HG02678 (cell line): Measurements from ENCODE around the gene BAHCC1.
"Not testable (repeated sequence)": the region's sequence is repeated elsewhere in the genome, so short reads cannot be mapped to it uniquely, and the experiment has no call there.

Experiments
- ATAC-seq: cut with Tn5 transposase; IDR thresholded peaks from one replicate; pipeline ENCODE4 v1.9.1; 2021; ENCODE audit warnings: mild to moderate bottlenecking, moderate library complexity; ENCODE audit not compliant: unreplicated experiment

BAHCC1 gene

DNA sequence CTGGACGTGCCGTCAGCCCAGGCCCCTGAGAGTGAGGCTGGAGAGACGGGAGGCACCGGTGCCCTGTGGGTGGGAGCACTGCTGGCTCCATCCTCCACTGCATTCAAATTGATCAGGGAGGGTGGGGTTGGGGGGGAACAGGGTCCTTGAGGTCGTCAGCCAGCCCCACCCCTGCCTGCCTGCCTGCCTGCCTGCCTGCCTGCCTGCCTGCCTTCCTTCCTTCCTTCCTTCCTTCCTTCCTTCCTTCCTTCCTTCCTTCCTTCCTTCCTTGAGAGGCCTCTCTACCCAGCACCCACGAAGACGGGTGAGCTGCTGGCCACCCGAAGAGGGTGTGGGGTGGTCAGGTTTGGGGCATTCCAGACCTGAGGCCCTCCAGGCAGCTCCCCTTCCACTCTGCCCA, 16.0 kb downstream of the BAHCC1 start:
- ATAC-seq: no peak

DNA sequence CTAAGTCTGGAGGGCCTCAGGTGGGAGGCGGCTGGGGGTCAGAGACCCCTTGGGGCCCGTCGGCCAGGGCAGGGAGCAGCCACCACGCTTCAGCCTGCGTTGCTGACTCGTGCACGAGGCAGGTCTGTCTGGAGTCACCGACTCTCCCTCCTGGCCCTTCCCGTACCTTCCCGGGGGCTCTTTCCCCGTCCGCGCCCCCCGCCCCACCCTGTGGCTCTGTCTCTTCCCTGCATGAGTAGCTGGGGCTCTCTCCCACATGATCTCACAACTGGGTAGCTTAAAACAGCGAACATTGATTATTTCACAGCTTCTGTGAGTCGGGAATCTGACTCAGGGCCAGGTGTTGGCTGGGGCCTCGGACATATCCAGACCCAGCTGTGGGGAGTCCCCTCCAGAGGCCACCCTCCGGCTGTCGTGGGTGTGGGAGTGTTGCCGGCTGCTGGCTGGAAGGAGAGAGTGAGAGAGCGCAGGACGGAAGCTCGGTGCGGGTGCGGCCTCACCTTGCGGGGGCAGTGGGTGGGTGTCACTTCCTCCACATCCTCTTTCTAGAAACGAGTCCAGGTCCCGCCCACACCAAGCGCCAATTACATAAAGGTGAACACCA, 17.3 kb downstream of the BAHCC1 start:
- no peak for ATAC-seq

DNA sequence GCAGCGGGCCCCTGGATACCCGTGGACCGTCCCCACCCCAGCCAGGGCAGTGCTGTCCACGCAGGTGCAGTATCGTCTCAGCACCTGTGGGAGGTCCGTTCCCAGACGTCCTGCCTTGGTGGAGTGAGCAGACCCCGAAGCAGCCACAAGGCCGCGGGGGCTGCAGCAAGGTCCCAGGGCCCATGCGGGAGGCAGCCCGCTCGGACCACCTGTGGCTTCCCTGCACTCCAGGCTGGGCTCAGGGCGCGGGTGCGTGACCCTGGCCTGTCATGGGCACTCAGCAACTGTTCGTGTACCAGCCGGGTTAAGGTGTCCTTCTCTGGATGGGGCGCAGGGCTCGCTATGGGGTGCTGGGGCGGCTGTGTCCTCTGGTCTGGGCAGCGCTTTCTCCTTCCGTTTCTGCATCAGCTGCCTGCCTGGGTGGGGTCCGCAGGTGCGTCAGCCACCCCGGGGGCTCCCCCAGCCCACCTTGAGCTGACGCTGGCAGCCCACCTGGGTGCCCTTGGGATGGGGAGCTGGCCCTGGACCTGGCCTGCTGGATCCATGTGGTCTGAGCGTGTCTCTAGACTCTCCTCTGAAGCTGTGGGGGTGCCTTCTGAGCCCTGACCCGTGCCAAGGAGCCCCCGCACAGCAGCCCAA, 18.4 kb downstream of the BAHCC1 start:
- ATAC-seq: no peak

DNA sequence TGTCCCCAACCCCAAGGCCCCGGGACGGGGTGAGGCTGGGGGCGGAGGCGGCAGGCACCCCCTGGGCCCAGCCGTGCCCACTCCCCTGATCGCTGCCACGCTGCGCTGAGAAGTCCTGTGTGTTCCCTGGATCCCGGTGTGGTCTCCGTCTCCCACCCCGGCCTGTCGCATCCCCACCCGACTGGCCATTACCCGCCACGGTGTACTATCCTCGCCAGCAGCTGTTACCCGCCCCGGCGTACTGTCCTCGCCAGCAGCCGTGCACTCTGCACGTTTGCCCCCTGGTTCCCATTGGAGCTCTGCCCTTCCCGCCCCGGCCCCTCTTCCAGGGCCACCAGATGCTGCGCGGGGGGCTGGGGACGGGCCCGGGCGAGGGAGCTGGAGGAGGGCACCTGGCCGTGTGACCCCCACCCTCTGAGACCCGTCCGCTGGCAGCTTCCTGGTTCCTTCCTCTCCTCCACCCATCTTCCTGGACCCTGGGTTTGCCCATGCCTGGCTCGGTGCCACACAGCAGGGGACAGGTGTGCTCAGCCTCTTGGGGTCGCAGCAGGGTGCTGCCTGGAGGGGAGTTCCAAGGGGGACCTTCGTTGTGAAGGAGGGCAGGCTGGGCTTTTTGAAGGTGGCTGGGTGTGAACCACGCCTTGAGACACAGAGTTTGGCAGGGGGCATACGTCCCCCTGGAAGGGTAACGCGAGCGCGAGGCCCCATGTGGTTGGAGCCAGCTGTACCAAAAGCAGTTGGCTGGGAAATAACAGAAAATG, 19.7 kb downstream of the BAHCC1 start:
- no peak for ATAC-seq

DNA sequence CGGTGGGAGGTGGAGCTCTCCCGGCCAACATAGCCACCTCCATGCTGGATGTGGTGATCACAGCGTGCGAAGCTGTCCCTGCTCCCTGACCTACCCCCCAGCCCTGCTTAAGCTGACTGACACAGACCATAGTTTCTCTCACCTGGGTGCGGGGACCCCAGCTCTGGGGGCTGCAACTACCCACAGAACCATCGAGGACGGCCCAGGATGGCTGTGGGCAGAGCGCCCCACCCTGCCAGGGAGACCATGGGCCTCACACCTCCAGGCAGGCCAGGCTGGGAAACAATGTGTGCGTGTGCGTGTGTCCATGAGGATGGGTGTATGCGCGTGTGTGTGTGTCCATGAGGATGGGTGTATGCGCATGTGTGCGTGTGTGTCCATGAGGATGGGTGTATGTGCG, 20.4 kb downstream of the BAHCC1 start:
- no peak for ATAC-seq

DNA sequence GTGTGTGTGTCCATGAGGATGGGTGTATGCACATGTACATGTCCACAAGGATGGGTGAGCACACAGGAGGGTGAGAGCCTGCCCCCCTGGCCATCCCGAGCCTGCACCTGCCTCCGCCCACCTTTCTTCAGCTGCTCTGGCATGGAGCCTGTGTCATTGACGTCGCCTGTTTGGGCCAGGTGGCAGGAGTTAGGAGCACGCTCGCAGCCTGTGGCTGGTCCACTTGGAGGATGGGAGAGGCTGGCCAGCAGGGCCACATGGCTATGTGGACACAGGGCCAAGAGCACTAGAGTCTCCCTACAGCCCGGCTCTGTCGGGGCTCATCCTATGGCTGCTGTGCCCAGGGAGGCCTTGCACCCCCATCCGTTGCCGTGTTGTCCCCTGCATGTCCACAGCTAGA, 21.4 kb downstream of the BAHCC1 start:
- no peak for ATAC-seq

DNA sequence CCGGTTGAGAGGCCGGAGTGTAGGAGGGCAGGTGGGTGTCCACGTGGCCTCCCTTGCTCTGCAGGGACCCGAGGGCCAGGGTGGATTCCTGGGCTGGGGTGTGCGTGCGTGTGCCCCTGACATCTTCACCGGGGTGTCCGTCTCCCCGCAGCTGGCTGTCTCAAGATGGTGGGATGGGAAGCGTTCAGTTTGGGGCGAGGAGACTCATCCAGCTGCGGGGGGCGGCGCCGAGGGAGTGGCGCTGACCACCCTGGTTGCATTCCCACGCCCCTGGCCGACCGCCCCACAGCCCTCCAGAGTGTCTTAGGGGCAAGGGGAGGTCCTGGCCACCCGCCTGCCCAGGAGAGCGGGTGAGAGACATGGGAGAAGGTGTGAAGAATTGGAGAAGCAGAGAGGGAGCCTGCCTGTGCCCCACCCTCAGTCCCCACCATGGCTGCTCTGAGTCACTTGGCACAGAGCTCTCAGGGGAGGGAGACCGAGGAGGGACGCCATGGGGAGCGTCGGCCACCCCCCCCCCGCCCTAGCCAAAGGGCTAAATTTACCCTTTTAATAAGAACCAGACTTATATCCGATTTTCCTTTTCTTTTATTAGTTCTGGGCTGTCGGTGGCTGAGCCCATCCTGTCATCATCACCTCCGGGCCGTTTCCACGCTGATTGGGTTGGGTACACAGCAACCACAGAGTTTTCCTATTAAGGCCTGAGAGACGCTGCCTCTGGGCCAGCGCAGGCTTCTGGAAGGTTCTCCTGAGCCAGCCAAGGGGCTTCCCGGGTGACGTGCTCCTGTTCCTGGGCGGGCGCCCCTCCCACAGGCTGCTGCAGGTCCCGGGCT, 22.0 kb downstream of the BAHCC1 start:
- no peak for ATAC-seq

DNA sequence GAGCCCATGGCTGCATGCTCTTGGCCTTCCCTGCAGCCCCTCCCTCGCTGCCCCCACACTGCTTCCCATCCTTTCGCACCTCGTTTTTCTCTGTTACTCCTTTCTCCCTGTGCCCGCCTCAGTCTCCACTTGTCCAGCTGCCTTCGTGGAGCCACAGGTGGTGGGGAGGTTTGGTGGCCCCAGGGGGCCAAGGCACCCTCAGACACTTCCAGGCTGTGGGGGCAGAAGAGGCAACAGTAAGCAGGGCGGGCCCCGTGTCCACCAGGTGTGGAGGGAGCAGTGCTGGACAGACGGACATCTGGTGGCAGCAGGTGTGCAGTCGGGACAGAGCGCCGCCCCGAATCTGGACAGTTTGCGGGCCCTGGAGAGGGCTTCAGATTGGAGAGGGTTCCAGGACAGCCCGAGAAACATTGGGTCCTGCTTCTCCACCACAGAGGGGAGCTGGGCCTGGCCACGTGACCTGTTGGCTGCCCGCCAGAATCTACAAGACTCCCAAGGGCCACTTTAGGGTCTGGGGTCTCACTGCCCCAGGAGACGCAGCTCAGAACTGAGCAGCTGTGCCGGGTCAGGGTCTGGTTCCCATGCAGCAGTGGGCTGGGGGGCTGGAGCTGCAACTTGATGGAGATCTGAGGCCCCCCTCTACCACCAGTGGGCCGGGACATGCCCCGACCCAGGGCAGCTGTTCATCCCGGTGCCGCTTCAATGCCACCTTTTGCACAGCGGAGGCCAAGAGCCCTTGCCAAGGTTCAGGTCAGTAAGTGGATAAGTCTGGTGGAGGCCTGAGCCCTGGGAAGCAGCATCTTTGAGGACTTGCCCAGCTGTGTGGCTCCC, 22.8 kb downstream of the BAHCC1 start:
- no peak for ATAC-seq

DNA sequence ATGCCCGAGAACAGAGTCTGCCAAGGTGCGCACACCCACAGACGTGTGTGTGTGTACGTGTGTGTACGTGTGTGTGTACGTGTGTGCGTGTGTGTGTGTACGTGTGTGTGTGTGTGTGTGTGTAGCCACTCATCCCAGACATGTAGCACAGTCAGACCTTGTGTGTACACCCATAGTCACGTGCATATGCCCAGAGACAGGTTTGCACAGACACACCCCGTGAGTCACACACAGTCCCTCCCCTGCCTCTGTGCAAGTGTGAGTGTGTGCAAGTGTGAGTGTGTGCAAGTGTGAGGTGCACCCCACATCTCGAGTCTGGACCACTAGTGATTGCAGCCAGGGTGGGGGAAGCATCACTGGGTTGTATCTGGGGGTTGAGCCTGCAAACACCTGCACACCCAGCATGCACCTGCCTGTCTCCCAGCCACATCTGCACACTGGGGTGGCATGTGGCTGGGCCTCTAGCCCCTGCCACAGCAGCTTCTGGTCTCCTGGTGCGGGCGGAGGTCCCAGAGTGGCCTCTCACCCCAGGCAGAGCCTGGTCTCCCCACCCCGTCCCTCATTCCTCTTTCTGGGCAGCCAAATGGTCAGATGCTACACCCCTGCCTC, 23.6 kb downstream of the BAHCC1 start:
- ATAC-seq: no peak

DNA sequence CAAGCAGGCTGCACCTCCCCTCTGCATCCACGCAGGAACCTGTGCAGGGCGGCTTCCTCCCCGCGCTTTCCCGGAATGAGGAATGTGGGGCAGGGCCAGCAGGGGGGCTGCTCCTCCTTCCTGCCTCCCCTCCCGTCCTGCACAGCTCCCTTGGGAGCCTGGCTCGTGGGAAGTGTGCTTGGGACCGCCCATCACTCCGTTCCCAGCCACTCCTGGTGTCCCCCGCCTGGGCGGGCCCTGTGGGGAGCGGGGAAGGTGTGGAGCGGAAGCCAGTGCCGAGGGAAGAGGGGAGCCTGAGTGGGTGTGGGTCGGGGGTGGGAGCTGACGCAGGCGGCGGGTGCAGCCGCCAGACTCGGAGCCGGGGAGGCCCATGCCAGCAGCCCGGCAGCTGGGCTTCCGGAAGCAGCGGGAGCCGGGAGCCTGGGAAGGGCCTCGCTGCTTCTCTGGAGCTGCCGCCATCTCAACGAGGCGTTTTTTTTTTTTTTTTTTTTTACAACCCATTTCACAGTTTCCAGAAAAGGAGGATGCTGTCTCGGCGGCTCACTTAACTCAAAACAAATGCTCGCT, 24.1 kb downstream of the BAHCC1 start:
- no peak for ATAC-seq

DNA sequence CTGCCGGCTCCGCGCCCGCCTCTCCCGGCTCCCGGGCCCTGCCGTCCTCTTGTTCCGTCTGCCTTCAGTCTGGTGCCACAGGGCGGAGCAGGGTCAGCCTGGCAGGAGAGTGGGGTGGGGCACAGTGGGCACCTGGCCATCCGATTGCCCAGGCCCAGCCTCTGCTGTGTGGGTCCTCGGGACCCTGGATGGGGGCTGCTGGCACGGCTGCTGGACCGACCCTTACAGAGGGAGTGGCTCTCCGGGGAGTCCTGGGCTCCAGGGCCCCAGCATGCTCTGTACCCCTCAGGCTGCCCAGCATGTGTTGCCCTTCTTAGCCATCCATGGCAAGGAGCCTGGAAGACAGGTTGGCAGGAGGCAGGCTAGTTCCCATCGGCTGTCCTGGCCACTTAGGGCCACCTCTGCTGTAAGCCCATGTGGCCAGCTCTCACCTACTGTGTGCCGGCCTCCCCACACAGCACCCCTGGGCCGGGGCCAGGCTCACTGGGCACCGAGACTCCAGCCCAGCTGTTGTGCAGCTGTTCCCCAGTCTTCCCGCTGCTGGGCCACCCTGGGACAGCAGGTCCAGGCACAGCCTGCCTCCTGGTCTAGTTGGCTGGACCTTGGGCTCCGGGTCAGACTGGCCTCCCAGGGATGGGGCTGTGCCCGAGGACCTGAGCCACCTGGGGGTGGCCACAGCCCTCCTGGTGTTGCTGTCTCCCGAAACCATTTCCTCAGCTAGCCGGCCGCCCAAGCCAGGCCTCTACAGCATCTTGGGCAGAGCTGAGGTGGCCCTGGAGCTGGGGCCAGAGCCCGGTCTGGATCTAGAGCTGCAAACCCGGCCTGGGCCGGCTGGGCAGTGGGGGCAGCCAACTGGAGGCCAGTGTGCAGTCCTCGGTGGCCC, 24.9 kb downstream of the BAHCC1 start:
- no peak for ATAC-seq

DNA sequence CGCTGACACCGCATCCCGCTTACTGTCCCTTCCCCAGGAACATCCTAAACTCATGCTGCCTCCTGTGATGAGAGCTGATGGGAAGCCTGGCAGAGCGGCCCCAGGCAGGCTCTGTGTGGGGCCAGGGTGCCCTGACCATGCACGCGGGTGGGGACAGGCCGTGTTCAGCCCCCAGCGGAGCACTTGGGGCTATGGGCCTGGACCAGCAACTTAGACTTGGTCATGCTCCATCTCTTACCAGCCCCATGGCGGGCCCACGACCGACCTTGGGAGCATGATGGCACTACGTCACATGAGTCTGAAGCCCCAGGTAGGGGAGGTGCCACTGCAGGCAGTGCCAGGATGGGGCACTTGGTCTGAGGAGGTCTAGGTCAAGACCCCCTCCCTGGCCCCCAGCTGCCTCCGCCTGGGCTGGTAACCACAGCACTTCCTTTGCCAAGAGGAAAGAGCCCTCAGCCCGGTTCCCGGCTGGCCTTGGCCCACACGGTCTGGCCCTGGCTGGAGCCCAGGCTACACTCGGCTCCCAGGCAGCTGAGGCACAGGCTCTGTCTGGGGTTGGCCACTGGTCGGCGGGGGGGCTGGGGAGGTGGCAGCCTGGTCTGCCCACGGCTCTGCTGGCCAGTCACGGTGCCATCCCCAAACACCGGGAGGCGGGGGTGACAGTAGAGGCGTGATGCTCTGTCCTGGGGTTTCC, 25.7 kb downstream of the BAHCC1 start:
- no peak for ATAC-seq

DNA sequence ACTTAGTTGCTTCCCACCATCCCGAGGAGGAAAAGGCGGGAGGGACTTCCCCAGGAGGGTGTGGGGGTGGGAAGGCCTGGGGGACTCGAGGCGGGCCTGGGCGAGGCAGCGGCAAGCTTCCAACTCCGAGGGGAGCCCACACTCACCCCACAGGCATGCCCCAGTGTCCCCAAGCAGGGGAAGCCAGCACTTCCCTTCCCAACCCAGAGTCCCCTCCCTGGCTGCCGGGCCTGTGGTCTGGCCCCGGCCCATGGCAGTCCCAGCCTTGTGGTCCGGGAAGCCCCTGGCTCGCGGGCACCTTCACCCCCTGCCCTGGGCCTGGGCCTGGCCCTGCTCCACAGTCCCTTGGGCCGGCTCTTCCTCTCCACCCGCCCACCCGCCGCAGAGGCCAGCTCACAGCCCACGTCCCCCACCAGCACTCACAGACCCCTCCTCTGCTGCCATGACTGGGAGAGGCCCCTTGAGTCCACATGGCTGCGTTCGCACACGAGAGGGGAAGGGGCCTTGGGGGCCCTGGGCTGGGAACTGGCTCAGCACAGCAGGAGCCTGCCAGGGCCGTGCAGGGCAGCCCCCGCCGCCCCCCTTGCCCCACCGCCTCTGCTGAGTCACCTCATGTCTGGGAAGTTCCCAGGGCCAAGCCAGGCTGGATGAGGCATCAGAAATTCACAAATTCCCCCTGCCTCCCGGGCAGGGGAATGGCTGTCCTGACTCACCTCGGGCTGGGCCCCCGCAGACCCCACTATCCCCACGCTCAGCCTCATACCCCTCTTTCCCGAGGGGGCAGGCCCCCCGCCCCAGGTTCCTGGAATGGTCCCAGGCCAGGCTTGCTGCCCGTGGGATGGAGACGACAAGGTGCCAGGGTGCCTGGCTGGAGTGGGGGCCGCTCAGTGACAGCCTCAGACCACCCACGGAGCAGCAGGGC, 27.8 kb downstream of the BAHCC1 start:
- no peak for ATAC-seq

DNA sequence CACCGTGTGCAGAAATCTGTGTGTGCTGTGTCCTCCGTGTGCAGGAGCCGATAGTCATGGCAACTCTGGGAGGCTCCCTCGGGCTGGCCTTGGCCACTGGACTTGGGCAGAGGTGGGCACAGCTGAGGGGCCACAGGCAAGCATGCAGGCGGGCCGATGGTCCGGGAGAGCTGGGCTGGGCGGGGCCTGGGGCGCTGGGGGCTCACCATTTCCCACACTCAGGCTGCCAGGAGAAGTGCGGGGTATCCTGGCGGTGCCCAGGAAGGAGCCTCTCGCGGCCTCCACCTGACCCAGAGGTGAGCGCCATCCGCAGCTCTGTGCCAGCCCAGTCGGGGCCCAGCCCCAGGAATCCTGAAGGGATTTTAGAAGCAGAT, 28.4 kb downstream of the BAHCC1 start:
- no peak for ATAC-seq

DNA sequence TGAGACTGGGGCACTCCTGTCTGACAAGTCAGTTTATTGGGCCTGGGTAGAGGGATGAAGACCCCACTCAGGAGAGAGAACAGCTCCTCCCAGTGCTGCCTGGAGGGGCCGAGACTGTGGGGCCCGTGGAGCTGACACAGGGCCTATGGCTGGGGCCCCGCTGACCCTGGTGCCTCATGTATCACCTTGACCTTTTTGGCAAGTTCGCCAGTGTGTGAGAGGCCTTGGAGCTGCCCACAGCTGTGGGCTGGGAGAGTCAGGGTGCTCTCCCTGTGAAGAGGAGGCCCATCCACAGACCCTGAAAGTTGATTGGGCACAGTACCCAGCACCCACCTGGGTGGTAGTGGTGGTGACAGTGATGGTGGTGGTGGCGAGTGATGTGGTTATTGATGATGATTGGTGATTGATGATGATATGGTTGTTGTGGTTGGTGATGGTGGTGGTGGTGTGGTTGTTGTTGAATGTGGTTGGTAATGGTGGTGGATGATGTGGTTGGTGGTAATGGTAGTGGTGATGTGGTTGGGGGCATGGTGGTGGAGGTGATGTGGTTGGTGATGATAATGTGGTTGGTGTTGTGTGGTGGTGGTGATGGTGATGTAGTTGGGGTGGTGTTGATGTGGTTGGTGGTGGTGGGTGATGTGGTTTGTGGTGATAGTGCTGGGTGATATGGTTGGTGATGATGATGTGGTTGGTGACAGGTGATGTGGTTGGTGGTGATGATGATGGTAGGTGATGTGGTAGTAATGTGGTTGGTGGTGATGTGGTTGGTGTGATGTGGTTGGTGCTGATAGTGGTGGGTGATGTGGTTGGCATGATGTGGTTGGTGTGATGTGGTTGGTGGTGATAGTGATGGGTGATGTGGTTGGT, 29.1 kb downstream of the BAHCC1 start:
- ATAC-seq: no peak

DNA sequence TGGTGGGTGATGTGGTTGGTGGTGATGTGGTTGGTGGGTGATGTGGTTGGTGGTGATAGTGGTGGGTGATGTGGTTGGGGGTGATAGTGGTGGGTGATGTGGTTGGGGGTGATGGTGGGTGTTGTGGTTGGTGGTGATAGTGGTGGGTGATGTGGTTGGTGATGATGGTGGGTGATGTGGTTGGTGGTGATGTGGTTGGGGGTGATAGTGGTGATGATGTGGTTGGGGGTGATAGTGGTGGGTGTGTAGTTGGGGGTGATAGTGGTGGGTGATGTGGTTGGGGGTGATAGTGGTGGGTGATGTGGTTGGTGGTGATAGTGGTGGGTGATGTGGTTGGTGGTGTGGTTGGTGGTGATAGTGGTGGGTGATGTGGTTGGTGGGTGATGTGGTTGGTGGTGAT, 29.8 kb downstream of the BAHCC1 start:
- not testable (repeated sequence) for ATAC-seq
